Gastrocnemius medialis (tissue), 4 donors: ENCODE results near the gene PCDH9.
"Not testable (repeated sequence)": the region's sequence is repeated elsewhere in the genome, so short reads cannot be mapped to it uniquely, and the experiment has no call there.

Source experiments
- CTCF ChIP-seq, 5 experiments: fragments of 450-650 bp in 3 of 5; fragments of 200-600 bp in 2 of 5; sonication (generic) in 2 of 5; IDR thresholded peaks in 4 of 5; conservative IDR thresholded peaks in 1 of 5; 1 replicate in 4 of 5; 2 replicates in 1 of 5; pipeline ENCODE4 v1.5.1; 2016 to 2019; ENCODE audit warnings: antibody characterized with exemption in 5 of 5, mild to moderate bottlenecking in 3 of 5, moderate library complexity in 3 of 5
- POLR2A ChIP-seq, 2 donors: fragments of 450-650 bp; IDR thresholded peaks; one replicate each; pipeline ENCODE4 v1.6.1; 2017; ENCODE audit warnings: antibody characterized with exemption in 2 of 2, mild to moderate bottlenecking in 2 of 2, moderate library complexity in 2 of 2

- not testable (repeated sequence) for TF ChIP-seq CTCF (IDR thresholded peaks at IDR 0.05 in 4 of 5, conservative IDR thresholded peaks at IDR 0.05 in 1 of 5); POLR2A (IDR thresholded peaks at IDR 0.05)
These were observed 608.2 kb downstream of the PCDH9 start for GRCh38 chr13:66621906-66622447.
